HG02938 (cell line): Measurements from ENCODE around the gene TTBK1.

ENCODE experiments used
- ATAC-seq: cut with Tn5 transposase; IDR thresholded peaks from one replicate; pipeline ENCODE4 v1.9.1; 2021; ENCODE audit warnings: mild to moderate bottlenecking, moderate library complexity; ENCODE audit not compliant: unreplicated experiment

TTBK1 gene

DNA sequence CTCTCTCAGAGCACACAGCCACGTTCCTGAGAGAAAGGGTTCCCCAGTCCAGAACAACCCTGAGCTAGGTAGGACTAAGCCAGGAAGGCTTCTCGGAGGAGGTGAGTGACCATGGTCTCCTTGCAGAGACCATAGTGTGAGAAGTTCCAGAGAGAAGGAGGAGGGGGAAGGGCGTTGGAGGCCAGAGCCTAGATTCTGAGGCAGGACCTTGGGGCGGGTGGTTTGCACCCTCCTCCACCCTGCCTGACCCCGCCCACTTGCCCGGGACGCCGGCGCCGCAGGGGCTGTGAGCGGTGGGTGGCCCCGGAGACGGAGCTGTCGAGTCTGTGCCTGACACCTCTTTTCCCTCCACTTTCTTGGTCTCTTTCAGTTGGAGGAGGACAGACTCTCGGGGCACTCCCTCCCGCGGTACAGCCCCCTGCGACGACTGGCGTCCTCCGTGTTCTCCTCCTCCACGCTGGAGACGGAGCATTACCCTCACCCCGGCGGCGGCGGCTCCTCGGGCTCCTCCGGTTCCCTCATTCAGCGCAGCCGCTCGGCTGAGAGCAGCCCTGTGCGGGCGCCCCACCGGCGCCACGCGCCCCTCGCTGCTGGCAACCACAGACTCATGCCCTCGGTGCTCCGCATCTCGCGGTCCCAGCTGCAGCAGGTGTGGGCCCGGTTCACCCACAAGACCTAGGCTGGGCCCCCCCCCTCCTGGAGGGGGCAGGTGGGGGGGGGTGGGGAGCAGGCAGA, 26.2 kb downstream of the TTBK1 start:
- no peak for ATAC-seq

DNA sequence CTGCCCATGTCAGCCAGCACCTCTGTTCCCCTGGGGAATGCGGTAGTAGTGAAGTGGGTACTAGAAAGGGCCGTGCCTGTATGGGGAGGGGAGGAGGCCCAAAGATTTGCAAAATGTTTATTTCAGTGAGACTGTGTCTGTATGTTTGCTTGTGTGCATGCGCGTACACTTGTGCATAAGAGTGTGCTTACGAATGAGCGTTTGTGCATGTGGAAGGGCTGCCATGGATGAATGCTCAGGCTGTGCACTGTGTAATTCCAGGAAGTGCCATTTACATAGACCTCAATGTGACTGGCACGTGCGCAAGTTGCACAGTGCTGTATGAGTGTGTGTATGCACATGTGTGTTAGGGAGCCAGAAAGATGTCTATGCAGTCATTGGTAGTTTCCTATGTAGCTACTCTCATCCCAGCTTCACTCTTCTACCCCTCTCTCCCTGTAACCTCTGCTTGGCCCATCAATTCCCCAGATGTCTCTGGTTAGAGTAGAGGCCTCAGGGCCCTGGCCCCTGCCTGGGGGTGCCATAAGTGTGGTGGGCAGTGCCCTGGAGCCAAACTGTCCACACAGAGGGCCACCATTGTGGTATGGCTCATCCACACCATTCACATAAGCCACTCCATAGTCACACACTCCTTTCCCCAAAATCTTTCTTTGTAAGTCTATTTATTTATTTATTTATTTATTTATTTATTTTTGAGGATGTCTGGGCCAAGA, 28.0 kb downstream of the TTBK1 start:
- no peak for ATAC-seq

- no peak for ATAC-seq
Measured at GRCh38 chr6:43271944-43272343, 28.7 kb downstream of the TTBK1 start.

DNA sequence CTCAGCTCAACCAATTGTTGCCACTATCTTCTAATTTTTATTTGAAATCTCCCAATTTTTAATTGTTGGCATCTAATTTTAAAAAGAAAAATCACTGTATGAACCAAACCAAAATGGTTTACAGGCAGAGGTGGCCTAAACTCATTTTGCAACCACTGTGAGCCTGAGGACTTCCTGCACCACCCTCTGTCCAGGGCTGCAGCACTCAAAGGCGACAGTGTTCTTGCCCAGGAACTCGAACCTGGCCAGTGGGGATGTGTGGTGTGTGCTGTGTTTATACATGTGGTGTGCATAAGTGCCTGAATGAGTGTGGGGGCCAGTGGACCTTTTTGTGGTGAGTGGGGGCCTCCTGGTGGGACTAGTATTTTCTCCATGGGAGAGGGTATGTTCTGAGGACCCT, 30.4 kb downstream of the TTBK1 start:
- ATAC-seq = no peak

DNA sequence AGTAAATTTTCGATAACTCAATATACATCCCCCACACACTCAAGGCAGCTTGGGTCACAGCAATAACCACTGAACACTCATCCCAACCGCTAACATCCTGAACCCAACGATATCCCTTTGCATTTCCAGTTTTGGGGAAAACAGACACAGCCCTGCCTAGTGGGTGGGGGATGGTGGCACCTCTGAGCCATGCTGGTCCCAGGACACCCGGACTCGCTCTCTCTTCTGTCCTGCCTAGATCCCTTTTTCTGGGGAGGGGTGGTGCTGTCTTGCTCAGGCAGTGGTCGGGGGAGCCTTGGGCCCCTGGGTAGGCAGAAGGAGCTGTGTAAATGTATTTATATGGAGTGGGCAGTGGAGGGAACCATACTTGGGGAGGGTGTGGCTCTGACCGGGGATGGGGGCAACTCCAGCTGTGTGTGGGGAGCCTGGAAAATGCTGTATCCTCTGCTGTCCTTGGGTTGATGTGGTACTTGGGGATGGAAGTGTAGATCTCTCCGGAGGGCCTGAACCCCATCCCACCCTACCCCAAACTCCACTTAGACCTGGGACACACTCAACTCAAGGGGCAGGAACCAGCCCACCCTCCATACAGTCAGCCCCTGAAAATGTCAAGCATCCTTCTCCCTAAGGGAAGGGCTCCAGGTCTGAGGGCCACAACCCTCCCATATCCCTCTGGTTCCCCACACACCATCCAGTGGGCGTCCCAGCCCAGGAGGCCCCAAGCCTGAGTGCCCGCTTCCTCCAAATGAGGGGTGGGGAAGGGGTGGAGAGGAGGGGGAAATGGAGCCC, 31.0 kb downstream of the TTBK1 start:
- ATAC-seq = no peak

GRCh38 chr6:43274916-43275597, 31.8 kb downstream of the TTBK1 start:
- ATAC-seq = no peak

- ATAC-seq = no peak
Measured at GRCh38 chr6:43275801-43276576, 32.7 kb downstream of the TTBK1 start.

GRCh38 chr6:43276577-43277305, 33.5 kb downstream of the TTBK1 start:
- ATAC-seq = no peak

GRCh38 chr6:43277306-43277642, 34.0 kb downstream of the TTBK1 start:
- no peak for ATAC-seq

- no peak for ATAC-seq
Measured at GRCh38 chr6:43277643-43278523, 34.6 kb downstream of the TTBK1 start.

DNA sequence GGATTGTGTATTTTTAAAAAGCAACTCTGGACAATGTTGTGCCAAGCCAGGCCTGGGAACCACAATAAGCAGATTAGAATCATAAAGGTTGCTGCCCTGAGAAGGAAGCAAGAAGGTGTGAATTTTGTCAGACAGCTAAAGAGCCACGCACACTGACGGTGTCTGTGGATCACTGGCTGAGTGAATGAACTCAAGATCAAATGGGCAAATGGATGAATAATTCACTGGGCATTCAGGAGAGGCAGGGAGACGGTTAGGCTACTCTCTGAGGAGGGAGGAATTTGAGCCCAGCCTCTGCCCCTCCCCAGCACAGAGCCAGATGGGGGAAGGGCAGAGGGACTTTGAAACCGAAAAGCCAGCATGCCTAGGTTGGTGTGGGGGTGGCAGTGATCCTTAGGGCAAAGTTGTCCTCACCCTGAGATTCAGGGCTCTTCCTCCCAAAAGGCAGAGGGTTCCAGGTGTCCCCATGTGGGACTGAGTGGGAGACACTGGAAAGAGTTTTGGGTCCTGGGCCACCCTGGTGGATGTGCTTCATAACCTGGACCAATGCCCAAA, 35.3 kb downstream of the TTBK1 start:
- ATAC-seq = no peak

- no peak for ATAC-seq
Measured at GRCh38 chr6:43280234-43280633, 37.0 kb downstream of the TTBK1 start.

DNA sequence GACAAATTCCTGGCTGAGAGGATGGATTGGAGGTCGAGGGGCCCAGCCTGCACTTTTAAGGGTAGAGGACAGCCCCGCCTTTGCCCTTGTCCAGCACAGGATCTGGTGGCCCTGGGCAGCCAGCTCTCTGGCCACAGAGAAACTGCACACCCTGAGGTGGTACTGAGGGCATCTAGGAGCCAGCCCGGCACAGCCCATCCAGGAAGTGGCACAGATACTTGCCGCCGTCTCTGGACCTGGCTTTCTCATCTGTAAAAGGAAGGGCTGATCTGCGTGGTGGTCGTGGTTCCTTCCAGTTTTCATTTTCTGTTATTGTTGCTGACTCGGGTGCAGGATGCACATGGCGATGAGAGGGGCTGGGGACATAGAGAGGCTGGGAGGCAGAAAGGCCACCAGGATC, 38.8 kb downstream of the TTBK1 start:
- ATAC-seq = no peak

- no peak for ATAC-seq
Measured at GRCh38 chr6:43282636-43283513, 39.6 kb downstream of the TTBK1 start.

DNA sequence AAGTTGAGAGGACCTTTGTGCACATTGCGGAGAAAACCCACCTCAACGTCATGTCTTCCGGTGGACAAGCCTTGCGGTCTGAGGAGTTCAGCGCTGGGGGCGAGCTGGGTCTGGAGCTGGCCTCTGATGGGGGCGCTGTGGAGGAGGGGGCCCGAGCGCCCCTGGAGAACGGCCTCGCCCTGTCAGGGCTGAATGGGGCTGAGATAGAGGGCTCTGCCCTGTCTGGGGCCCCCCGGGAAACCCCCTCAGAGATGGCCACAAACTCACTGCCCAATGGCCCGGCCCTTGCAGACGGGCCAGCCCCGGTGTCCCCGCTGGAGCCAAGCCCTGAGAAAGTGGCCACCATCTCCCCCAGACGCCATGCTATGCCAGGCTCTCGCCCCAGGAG, 40.2 kb downstream of the TTBK1 start:
- ATAC-seq = no peak

DNA sequence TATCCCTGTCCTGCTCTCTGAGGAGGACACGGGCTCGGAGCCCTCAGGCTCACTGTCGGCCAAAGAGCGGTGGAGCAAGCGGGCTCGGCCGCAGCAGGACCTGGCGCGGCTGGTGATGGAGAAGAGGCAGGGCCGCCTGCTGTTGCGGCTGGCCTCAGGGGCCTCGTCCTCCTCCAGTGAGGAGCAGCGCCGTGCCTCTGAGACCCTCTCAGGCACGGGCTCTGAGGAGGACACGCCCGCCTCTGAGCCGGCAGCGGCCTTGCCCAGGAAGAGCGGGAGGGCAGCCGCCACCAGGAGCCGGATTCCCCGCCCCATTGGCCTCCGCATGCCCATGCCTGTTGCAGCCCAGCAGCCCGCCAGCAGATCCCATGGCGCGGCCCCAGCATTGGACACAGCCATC, 40.6 kb downstream of the TTBK1 start:
- no peak for ATAC-seq

GRCh38 chr6:43284991-43285781, 41.9 kb downstream of the TTBK1 start:
- ATAC-seq = no peak
